HK-2 (cell line): ENCODE measurements around the gene LAP3.

ENCODE experiments used
- DNase-seq: peaks from one replicate; pipeline ENCODE4 v3.0.0-alpha.2; 2018; ENCODE audit not compliant: unreplicated experiment

LAP3 gene

GRCh38 chr4:17619416-17620105 is 42.6 kb downstream of the LAP3 start:
- no peak for DNase-seq

DNA sequence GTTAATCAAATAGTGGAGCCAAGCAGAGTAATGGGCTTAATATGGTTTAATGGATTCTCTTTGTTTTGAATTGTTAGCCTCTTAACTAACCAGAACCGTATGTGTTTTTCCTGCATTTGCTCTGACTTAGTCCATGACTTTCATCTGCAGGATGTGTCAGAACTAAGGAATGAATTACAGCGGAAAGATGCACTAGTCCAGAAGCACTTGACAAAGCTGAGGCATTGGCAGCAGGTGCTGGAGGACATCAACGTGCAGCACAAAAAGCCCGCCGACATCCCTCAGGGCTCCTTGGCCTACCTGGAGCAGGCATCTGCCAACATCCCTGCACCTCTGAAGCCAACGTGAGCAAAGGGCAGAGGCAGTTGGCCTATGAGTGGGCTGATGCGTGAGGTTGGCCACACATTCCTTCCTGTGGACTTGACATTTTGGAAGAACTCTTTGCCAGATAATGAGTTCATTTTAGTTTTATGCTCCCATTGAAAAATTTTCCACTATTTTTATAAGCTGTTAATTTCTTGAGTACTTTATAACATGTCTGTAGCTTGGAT is 46.5 kb downstream of the LAP3 start:
- DNase-seq = no peak

DNA sequence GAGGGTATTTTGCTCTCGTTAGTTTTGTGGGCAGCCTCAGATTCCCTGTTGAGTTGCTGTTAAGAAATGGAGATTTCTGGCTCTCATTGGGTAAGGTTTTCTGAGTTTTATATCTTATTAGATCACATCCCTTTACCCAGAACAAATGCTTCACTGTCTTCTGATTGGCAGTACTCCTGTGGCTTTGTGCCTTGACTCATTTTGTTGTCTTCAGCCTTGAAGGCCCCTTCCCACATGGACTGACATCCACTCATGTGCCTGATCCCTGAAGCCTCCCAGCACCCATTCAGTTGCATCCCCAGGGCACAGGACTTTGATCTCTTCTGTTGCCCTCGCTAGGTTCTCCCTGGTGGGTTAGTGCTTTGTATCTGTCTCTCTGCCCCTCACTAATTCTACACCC is 47.8 kb downstream of the LAP3 start:
- no peak for DNase-seq

DNA sequence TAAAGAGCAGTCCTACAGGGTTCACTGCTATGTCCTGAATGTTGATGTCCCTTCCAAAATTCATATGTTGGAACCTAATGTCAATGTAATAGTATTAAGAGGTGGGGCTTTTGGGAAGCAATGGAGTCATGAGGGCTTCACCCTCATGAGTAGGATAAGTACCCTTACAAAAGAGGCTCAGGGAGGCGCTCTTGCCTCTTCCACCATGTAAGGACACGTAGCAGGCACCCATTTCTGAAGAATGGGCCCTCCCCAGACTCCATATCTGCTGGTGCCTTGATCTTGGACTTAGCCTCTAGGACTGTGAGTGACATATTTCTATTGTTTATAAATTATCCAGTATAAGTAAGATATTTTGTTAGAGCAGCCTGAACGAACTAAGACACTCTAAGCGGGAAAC is 53.2 kb downstream of the LAP3 start:
- no peak for DNase-seq

GRCh38 chr4:17633600-17633999 is 56.6 kb downstream of the LAP3 start:
- DNase-seq = no peak

GRCh38 chr4:17635056-17635455 is 58.1 kb downstream of the LAP3 start:
- no peak for DNase-seq

DNA sequence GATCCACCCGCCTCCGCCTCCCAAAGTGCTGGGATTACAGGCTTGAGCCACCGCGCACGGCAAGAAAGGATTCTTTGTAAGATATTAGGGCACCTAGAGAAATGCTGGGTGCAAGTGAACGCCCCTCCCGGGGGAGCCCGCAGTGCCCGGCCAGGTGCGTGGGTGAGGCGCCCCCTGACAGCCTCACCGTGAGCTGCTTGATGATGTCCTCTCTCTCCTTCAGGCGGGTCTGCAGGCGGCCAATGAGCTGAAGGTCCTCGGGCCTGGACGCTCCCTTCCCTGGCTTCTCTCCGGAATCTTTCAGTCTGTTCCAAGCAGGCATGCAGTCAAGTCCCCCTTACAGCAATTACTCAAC is 59.3 kb downstream of the LAP3 start:
- no peak for DNase-seq

DNA sequence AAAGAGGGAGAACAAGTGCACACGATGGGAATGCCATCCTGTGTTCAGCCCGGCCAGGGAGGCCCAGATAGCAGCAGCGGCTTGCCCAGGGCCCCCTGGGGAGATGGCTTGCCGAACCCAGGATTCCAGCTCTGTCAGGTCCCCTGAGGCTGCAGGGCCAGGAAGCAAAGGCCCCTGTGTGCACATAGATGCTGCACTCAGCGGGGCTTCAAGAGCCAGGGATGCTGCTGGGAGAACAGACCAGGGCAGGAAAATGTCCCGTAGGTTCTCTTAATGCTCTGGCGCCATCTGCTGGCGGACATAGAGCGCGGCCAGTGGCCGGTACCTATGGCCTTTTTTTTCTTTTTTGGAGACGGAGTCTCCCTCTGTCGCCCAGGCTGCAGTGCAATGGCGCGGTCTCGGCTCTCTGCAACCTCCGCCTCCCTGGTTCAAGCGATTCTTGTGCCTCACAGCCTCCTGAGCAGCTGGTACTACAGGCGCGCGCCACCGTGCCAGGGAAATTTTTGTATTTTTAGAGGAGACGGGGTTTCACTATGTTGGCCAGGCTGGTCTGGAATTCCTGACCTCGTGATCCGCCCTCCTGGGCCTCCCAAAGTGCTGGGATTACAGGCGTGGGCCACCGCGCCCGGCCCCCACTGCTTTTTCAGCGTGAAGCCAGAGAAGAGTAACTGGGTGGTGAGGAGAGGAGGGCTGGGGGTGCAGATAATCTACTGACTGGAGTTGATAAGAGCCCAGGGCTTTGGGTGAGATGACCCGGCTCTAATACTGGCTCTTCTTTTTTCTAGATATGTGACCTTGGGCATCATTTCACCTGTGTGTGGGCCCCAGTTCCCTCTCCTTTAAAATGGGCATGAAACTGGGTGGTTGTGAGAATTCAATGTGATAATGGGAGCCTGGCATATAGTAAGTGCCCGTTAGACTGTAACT is 60.0 kb downstream of the LAP3 start:
- peak; percentile 72 for DNase-seq

GRCh38 chr4:17639136-17639535 is 62.1 kb downstream of the LAP3 start:
- no peak for DNase-seq

DNA sequence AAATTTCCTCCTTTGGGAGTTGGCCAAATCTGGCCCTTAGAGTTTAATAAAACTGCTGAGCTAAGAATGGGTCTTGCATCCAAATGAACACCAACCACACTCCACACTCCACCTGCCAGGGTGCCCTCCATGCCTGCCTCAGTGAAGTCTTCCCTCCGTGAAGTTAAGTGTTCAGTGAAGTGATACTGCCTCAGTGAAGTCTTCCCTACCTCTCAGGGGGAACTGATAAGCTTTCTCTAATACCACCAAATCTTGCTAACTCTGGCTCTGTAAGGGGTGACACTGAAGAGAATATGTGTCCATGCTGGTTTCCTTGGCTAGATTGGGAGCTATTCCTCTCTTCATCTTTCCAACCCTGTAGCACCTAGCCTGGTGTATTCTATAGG is 65.4 kb downstream of the LAP3 start:
- DNase-seq = no peak

DNA sequence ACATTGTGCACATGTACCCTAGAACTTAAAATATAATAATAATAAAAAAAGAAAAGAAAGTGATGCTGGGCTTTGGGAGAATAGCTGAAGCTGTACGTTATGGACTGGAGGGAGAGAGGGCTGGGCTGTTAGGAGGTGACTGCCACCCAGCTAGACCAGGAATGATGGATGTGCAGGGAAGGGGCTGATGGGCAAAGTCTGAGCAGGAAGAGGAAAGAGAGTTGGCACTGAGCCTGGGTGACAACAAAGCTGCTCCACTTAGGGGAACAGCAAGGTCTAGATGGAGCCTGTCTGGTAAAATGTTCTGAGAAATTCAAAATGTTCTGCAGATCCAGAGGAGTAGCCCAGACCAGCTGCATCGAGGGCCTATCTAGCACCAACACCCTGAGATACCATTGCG is 69.7 kb downstream of the LAP3 start:
- no peak for DNase-seq

DNA sequence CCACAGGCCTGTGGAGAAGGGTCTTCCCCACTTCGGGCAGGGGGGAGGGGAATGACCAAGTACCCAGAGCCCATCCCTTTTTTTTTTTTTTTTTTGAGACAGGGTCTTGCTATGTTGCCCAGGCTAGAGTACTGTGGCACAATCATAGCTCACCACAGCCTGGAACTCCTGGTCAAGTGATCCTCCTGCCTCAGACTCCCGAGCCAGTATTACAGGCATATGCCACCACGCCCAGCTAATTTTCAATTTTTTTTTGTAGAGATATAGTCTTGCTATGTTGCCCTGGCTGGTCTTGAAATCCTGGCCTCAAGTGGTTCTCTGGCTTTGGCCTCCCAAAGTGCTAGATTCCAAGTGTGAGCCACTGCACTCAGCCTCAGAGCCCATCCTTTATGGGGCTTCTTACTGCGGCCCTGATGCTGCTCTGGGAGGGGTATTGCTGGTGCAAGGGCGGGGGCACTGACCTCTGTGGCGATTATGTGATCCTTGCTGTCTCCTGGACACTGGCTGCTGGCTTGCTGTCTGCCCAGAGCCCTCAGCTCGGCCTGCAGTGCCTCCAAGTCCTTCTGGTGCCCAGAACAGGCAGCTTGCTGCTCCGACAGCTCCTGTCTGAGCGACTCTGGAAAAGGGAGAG is 70.3 kb downstream of the LAP3 start:
- no peak for DNase-seq

DNA sequence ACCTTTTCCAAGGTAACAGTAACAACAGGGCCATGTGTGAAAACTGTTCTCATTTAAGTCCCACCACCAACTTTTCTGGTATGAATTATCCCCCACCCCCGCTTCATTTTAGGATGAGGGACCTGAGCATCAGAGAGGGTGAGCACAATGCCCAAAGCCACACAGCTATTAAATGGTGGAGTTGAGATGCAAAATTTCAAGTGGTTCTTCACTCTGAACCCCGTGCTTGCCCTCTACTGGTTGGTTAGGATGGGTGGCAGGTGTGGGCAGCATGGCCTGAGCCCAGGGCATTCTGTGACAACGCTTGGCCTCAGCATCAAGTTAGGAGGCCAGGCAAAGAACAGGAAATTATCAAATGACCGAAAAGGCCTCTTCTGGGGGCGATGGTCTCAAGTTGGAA is 70.9 kb downstream of the LAP3 start:
- no peak for DNase-seq

GRCh38 chr4:17650406-17650805 is 73.4 kb downstream of the LAP3 start:
- no peak for DNase-seq

DNA sequence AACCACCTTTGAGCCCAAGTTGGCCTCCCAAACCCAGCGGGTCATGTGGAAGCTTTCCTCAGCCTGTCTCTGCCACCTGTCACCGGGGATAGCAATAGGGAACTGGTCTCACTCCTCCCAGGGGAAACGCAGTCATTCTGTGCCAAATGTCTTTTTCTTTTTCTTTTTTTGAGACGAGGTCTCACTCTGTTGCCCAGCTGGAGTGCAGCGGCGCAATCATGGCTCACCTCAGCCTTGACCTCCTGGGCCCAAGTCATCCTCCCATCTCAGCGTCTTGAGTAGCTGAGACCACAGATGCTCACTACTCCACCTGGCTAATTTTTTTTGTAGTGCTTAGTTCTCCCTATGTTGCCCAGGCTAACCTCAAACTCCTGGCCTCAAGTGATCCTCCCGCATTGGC is 77.7 kb downstream of the LAP3 start:
- no peak for DNase-seq

- no peak for DNase-seq
These were observed 80.1 kb downstream of the LAP3 start for GRCh38 chr4:17657090-17657489.
